ENCODE data around the gene KCTD8.

Gene KCTD8

DNA sequence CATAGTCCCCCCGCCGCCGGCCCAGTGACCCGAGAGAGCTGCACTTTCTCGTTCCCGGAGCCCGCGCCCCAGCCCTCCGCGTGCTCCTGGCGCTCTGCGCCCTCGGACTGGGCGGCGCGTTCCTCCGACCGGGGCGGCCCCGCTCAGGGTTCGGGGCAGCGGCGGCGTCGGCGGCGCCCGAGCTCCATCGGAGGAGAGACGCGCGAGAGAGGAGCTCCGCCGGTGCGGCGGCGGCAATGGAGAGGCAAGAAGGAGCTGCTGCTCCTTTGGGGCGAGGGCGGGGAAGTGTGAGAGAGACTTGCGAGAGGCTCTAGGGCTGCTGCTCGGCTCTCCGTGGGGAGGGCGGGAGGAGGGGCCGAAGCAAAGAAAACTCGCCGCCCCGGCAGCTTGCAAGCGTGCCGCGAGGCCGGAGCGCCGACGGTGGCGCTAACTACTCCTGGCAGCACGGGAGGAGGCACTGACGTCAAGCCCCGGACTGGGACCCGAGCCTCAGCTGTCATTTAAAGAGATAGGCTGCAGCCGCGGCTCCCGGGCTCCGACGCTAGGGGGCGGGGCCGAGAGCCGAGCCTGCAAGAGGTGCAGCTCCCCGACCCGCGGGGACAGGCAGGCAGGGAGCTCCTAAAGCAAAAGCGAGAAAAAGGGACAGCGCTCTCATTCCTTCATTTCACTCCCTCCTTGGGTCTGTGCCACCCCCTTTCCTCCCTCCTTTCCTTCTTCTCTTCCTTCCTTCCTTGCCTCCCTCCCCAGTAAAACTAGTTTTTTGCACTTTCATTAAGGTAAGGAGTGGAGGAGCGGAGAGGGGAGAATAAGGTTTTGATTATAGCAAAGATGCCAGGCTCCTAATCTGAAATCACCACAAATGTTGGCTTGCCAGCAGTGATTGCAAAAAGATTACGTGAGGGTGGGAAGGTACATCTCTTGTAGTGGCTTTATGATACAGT lies at the start of gene KCTD8:
KCTD8 (minus strand) TSS at position 289 of the 941 bp plus-strand sequence.
- peak; percentile 78 for DNase-seq

DNA sequence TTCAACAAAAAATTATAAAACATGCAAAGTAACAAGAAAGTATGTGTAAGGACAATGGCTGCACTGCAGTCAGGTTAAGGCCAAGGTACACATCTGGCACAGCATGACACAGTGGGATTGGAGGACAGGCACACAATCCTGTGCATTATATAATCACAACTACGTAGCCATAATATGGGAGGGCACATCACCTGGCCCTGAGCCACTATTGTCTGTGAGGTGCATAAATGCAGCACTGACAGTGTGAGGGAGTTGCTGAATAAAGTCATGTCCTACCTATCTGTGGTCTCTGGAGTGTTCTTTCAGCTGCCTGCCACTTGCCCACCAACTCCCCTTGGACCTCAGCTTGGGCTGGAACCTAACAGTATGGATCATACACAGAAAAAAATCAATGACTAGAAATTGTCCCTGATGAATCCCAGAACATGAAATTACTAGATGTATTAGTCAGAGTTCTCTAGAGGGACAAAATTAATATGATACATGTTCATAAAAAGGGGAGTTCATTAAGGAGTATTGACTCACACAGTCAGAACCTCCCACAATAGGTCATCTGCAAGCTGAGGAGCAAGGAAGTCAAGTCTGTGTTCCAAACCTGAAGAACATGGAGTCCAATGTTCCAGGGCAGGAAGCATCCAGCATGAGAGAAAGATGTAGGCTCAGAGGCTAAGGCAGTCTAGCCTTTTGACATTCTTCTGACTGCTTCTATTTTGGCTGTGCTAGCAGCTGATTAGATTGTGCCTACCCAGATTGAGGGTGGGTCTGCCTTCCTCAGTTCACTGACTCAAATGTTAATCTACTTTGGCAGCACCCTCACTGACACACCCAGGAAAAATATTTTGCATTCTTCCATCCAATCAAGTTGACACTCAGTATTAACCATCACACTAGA lies 46.4 kb upstream of the KCTD8 start:
- no peak for DNase-seq

GRCh38 chr4:44493924-44494323 lies 45.3 kb upstream of the KCTD8 start:
- peak; percentile 32 for DNase-seq

DNA sequence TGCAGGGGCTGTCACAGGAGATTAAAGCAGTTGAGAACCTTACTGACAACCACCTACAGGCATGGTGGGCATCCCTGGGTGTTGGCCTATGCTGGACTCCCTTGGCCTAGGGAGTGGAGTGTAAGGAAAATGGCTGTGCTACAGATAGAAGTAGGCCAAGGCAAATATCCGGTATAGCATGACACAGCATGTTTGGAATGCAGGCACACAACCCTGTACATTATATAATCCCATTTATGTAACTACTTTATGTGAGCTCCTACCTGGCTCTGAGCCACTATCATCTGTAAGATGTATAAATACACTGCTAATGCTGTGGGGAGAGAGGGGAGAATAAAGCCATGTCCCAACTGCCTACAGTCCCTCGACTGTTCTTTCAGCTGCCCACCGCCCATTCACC lies 38.7 kb upstream of the KCTD8 start:
- DNase-seq, result no peak

DNA sequence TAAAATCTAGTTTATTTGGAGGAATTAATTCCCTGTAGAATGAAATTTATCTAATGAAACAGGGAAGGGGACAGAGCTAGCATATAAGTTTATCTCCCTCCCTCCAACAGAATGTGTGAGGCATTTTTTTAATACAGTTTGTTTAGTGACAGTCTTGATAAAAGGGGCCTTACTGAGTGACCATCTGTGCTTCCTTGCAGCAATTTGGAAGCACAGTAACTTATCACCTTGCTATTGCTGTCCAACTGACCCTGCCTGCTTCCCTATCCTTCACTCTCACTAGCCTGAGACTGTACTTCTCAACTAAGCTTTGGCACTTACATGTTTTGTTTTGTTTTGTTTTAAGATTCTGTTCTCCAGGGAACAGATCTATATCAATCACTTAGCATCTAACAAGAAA lies 31.1 kb upstream of the KCTD8 start:
- no peak for DNase-seq

GRCh38 chr4:44462259-44462658 lies 13.7 kb upstream of the KCTD8 start:
- DNase-seq, result no peak

- DNase-seq, result no peak
These were observed 775 bp downstream of the KCTD8 start for GRCh38 chr4:44447563-44448504.

DNA sequence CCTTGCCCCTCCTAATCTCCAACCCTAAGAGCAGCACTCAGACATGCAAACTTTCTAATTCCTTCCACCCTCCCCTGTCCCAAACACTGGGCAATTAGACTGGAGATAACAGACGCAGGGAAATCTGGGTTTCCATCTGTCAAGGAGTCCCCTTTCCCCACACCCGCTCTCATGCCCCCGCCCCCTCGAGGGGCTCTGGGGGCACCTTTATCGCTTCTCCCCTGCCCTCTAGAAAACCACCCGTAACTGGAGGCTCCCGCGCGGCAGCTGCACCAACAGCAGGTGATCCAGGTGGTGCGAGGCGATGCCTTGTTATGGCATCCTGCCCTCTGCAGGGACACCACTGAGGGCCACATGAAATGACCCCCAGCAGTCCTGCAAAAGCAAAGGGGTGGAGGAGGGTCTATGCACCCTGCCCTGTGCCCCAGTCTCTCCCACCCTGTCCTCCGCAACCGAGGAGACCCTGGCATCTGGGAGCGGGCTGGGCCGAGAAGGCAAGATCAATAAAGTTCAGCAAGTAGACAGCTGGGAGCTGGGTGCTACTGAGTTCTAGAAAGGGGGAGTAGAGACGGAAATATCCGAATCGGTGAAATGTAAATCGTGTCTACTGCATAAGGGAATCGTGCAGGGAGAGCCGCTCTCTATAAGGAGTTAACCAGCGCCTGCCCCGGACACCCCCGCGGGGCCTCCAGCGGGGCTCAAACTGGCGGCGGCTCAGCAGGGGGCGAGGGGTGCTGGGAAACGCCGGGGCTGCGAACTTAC lies 1.6 kb downstream of the KCTD8 start:
- no peak for DNase-seq

- no peak for DNase-seq
These were observed 2.4 kb downstream of the KCTD8 start for GRCh38 chr4:44446191-44446590.

DNA sequence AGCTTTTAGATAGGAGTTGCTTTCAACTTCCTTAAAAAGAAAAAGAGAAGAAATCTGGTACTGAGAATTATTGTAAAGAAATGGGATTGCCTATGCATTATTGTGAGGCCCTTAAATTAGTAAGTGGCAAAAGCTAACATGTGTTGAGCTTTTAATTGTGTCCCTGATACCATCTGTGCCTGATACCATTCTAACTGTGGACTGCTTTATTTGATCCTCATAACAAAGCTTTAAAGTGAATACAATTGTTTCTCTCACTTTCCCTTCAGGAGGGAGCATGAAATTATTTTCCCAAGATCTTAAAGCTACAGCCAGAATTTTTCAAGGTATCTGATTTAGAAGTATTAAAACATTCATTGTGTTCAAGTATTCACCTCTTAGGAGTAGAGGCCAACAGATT lies 9.9 kb downstream of the KCTD8 start:
- DNase-seq, result no peak

- DNase-seq, result no peak
These were observed 14.4 kb downstream of the KCTD8 start for GRCh38 chr4:44434247-44434646.

GRCh38 chr4:44425614-44426208 lies 22.9 kb downstream of the KCTD8 start:
- no peak for DNase-seq

GRCh38 chr4:44422912-44423311 lies 25.7 kb downstream of the KCTD8 start:
- no peak for DNase-seq

DNA sequence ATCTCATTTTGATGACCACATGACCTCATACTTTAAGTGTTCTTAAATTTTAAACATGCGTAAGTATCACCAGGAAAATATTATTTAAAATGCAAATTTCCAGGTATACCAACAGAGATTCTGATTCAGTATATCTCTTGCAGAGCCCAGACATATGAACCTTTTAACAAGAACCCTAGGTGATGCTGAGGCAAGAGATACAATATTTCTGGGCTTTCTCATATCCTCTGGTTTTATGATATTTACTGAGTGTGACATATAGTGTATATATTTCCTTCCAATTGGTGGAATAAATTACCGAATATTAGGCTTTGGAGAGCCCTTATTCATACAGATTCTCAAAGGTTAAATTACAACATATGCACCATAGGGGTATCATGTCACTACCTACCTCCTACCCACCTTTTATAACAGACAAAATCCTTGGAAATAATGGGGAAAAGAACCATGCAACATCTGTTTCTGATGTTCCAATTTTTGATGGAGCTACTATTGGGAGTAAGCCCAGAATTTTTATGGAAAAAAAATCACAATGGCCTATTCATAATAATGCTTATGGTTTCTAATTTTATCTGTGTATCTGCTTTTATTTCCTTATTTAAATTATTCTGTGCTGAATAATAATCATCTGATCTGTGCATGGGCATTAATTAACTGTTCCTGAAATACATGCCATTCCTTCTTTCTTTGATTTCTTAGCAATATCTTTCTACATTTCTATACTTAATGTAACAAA lies 27.1 kb downstream of the KCTD8 start:
- DNase-seq, result no peak

- DNase-seq, result no peak
These were observed 33.4 kb downstream of the KCTD8 start for GRCh38 chr4:44415251-44415650.

- DNase-seq, result no peak
These were observed 80.0 kb downstream of the KCTD8 start for GRCh38 chr4:44368413-44369167.

DNA sequence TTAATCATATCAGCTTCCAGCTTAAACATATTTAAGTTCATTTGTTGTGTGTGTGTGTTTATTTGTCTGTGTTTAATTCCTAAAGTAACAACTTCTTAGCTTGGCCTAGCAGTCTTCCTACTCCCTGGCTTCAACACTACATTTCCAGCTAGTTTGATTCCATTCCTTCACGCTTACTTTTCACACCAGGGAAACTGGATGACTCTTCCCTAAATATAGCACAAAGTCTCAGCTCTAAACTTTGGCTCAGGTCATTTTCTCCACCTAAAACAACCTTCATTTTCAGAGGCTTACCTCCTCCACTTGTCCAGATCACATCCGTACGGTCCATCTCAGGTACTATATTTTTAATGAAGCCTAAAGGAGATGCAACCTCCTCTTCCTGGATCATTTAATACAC lies 94.4 kb downstream of the KCTD8 start:
- DNase-seq, result no peak

- no peak for DNase-seq
These were observed 97.5 kb downstream of the KCTD8 start for GRCh38 chr4:44351069-44351468.

- no peak for DNase-seq
These were observed 105.8 kb downstream of the KCTD8 start for GRCh38 chr4:44342800-44343199.

GRCh38 chr4:44326741-44327140 lies 121.9 kb downstream of the KCTD8 start:
- no peak for DNase-seq
